ENCODE measurements around the gene SMC3.
"Not testable (repeated sequence)": the region's sequence is repeated elsewhere in the genome, so short reads cannot be mapped to it uniquely, and the experiment has no call there.

SMC3 gene

DNA sequence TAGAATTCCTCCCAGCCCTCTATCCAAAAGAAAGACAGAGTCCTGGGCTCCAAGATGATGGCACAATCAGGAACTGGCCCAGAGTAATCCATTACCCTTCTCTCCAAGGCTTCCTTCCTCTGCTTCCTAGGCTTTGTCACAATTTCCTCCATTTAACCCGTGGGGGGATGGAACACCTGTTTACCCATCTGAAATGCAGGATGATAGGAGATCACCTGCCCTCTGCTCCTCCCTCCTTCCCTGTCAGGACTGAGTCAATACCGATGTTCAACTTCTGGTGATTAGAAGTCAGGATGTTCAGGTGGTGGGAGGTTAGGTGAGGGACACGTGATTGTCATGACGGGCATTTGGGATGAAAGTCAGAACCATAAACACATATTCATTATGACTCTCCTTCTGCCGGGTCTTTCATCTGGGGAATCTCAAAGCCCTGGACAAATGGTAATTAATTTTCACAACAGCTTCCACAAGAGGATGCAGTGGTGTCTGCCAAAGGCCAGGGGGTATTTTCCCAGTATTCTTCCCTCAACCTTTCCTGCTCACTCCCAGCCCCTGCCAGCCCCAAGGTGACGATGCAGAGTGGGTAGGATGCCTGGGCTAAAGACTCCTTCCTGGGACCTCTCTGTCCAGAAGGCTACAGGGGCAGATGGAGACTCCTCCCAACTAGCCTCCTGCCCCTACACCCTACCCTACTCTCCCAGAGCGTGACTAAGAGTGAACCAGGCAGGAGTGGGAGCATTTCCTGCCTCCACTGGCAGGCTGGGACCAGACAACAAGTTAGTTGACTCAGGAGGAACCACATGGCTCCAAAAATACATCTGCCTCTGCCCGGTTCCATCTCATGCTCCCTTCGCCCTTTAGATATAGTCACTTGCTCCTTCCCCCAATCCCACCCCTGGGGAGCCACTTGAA is 41.9 kb upstream of the SMC3 start:
- TF ChIP-seq, protein P1, sequence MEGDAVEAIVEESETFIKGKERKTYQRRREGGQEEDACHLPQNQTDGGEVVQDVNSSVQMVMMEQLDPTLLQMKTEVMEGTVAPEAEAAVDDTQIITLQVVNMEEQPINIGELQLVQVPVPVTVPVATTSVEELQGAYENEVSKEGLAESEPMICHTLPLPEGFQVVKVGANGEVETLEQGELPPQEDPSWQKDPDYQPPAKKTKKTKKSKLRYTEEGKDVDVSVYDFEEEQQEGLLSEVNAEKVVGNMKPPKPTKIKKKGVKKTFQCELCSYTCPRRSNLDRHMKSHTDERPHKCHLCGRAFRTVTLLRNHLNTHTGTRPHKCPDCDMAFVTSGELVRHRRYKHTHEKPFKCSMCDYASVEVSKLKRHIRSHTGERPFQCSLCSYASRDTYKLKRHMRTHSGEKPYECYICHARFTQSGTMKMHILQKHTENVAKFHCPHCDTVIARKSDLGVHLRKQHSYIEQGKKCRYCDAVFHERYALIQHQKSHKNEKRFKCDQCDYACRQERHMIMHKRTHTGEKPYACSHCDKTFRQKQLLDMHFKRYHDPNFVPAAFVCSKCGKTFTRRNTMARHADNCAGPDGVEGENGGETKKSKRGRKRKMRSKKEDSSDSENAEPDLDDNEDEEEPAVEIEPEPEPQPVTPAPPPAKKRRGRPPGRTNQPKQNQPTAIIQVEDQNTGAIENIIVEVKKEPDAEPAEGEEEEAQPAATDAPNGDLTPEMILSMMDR (IDR thresholded peaks at IDR 0.05): no peak
- no peaks in the 10 kb centered on the region for H3K36me3 ChIP-seq
- H3K4me1 ChIP-seq (ENCODE audit: control insufficient read depth in 1 of 2, insufficient read depth in 1 of 2, low read depth in 1 of 2, low read length in 1 of 2): peaks cover 0 to 5% of the 10 kb centered on the region in 2 experiments
- H3K9me3 ChIP-seq: no peaks in the 10 kb centered on the region
- H3K27ac ChIP-seq: no peak overlapping the region
- H3K4me3 ChIP-seq (ENCODE audit: low read depth in 1 of 2, low read length in 1 of 2): no peak overlapping the region
- peaks cover 27% of the 10 kb centered on the region for H3K27me3 ChIP-seq

- TF ChIP-seq, protein P1 (IDR thresholded peaks at IDR 0.05): no peak
- Histone ChIP-seq H3K27me3 (peaks cover 32% of the 10 kb centered on the region), H3K36me3 (no peaks in the 10 kb centered on the region), H3K9me3 (no peaks in the 10 kb centered on the region), H3K4me3 (ENCODE audit: low read depth in 1 of 2, low read length in 1 of 2) (no peak overlapping the region), H3K4me1 (ENCODE audit: control insufficient read depth in 1 of 2, insufficient read depth in 1 of 2, low read depth in 1 of 2, low read length in 1 of 2) (peaks cover 0 to 5% of the 10 kb centered on the region in 2 experiments), H3K27ac (no peak overlapping the region)
These were observed 39.7 kb upstream of the SMC3 start for GRCh38 chr10:110527731-110528171.

DNA sequence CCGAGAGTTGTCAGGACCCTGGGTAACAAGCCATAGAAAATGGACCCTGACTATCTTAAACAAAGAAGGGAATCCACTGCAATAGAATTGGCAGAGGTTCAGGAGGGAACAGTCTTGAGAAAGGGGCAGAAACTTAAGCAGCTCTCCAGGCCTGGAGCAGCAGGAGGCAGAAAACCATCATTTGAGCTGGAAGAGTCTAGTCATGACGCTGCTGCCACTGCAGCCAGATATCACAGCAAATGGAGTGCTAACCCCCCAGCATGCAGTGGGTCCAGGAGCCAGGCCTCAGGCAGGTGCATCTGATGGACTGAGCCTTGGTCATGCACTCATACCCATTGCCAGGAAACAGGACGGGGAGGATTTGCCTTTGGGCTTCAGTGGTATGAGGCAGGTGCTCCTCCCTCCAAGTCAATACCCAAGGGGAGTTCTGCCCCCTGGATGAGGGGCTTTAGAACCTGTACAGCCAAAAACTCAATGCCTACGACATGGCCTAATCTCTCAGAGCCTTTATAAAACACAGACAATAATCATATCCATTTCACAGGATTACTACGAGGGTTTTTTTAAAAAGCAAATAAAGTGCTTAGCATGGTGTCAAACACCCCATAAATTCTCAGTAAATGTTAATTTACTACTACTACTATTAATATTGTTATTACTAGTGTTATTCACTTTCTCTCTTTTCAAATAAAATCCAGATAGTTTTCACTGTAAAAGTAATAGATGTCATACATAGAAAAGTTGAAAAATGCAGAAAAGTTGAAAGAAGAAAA is 39.1 kb upstream of the SMC3 start:
- H3K27me3 ChIP-seq: peaks cover 32% of the 10 kb centered on the region
- no peak overlapping the region for H3K4me3 ChIP-seq (ENCODE audit: low read depth in 1 of 2, low read length in 1 of 2)
- peaks cover 0 to 5% of the 10 kb centered on the region in 2 experiments for H3K4me1 ChIP-seq (ENCODE audit: control insufficient read depth in 1 of 2, insufficient read depth in 1 of 2, low read depth in 1 of 2, low read length in 1 of 2)
- H3K27ac ChIP-seq: no peak overlapping the region
- H3K36me3 ChIP-seq: no peaks in the 10 kb centered on the region
- TF ChIP-seq, protein P1 (IDR thresholded peaks at IDR 0.05): no peak
- no peaks in the 10 kb centered on the region for H3K9me3 ChIP-seq

DNA sequence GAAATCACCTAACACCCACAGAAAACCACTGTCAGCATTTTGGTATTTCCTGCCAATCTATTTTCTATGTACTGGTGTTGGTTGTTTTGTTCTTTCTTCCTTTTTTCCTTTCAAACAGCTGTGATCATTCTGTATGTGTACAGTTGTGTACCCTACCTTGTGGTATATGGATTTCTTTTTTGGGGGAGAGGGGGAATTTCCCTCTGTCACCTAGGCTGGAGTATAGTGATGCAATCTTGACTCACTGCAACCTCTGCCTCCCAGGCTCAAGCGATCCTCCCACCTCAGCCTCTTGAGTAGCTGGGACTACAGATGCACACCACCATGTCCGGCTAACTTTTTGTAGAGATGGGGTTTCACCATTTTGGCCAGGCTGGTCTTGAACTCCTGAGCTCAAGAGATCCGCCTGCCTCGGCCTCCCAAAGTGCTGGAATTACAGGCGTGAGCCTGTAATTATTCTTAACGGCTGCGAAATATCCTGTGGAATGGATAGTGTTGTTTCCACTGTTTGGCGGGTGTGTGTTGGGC is 38.4 kb upstream of the SMC3 start:
- not testable (repeated sequence) for H3K36me3 ChIP-seq; H3K9me3 ChIP-seq; H3K4me1 ChIP-seq (ENCODE audit: control insufficient read depth in 1 of 2, insufficient read depth in 1 of 2, low read depth in 1 of 2, low read length in 1 of 2); H3K4me3 ChIP-seq (ENCODE audit: low read depth in 1 of 2, low read length in 1 of 2); H3K27ac ChIP-seq
- H3K27me3 ChIP-seq: peaks cover 32% of the 10 kb centered on the region

- no peak overlapping the region for H3K4me3 ChIP-seq (ENCODE audit: low read depth in 1 of 2, low read length in 1 of 2)
- TF ChIP-seq, protein P1 (IDR thresholded peaks at IDR 0.05): no peak
- H3K27me3 ChIP-seq: peaks cover 38% of the 10 kb centered on the region
- H3K4me1 ChIP-seq (ENCODE audit: control insufficient read depth in 1 of 2, insufficient read depth in 1 of 2, low read depth in 1 of 2, low read length in 1 of 2): peaks cover 0 to 5% of the 10 kb centered on the region in 2 experiments
- H3K9me3 ChIP-seq: no peaks in the 10 kb centered on the region
- no peak overlapping the region for H3K27ac ChIP-seq
- no peaks in the 10 kb centered on the region for H3K36me3 ChIP-seq
These were observed 37.9 kb upstream of the SMC3 start for GRCh38 chr10:110529596-110530011.
